ENCODE data around the gene APLF. TPM values are rescaled to one million over a fixed set of nuclear protein-coding genes. Genes with fewer than 3 reads are reported as not detected.

Gene APLF
- total and polyA plus RNA-seq, 2 experiments from 2014 or later = 3.0 to 3.7 TPM

GRCh38 chr2:68476454-68476853 lies 9.1 kb downstream of the APLF start:
- no peak overlapping the region for H3K4me3 ChIP-seq
- no peaks in the 10 kb centered on the region for H3K4me1 Mint-ChIP-seq
- no peaks in the 10 kb centered on the region; the same call in 1 of the 2 replicates for H3K9me2 ChIP-seq (ENCODE audit: insufficient read depth)
- no peaks in the 10 kb centered on the region for H3K4me1 ChIP-seq (ENCODE audit: insufficient read depth)
- H3K36me3 ChIP-seq (ENCODE audit: insufficient read depth) = no peaks in the 10 kb centered on the region
- ATAC-seq = no peak
- no peak overlapping the region for H3K4me2 ChIP-seq
- peaks cover 4% of the 10 kb centered on the region; the same call in 1 of the 2 replicates for H4K20me1 ChIP-seq (replicated peaks; ENCODE audit: insufficient read depth)
- no peaks in the 10 kb centered on the region for H3K27me3 ChIP-seq (ENCODE audit: insufficient read depth)
- H3F3A ChIP-seq (replicated peaks; ENCODE audit: low read depth) = no peaks in the 10 kb centered on the region
- no peaks in the 10 kb centered on the region for H3K9me3 Mint-ChIP-seq
- no peak overlapping the region for H2AFZ ChIP-seq
- H3K36me3 Mint-ChIP-seq (ENCODE audit: low read depth) = no peaks in the 10 kb centered on the region
- no peak overlapping the region for H3K27ac ChIP-seq (ENCODE audit: low read depth)
- DNase-seq (ENCODE audit: low spot score) = no peak
- 0 out of 2 replicates have a peak, but pooled peaks cover 5% of the 10 kb centered on the region for H3K79me2 ChIP-seq (replicated peaks; ENCODE audit: insufficient read depth)
- H3K4me3 Mint-ChIP-seq = no peak overlapping the region
- no peaks in the 10 kb centered on the region for H3K27me3 Mint-ChIP-seq (ENCODE audit: insufficient read depth, low read depth, poor library complexity)
- H3K27ac Mint-ChIP-seq = no peak overlapping the region
- TF ChIP-seq EZH2phosphoT487 (IDR thresholded peaks at IDR 0.05; ENCODE audit: unreplicated experiment) (no peak), JUNB (IDR thresholded peaks at IDR 0.05; ENCODE audit: unreplicated experiment) (no peak), ZNF462 (CRISPR knock-in tag; IDR thresholded peaks at IDR 0.05) (no peak), STAT1 (IDR thresholded peaks at IDR 0.05; ENCODE audit: unreplicated experiment) (no peak), EZH2 (IDR thresholded peaks at IDR 0.05; ENCODE audit: low read depth, unreplicated experiment) (no peak), CTCF (conservative IDR thresholded peaks at IDR 0.05; ENCODE audit: low read depth in 2 of 2) (no peak), ZNF114 (CRISPR knock-in tag; IDR thresholded peaks at IDR 0.05) (no peak), NANOG (IDR thresholded peaks at IDR 0.05; ENCODE audit: borderline replicate concordance) (no peak)
